HepG2 (cell line): ENCODE measurements around the gene IQGAP3. TPM values are rescaled to one million over a fixed set of nuclear protein-coding genes. Genes with fewer than 3 reads are reported as not detected.

ENCODE experiments used
- ATAC-seq: fragments of 200-7000 bp; cut with Tn5 transposase; 3 replicates; pipeline ENCODE4 v1.9.1; 2020; ENCODE audit warnings: mild to moderate bottlenecking, moderate library complexity
- BruUV-seq: library from RNA; stranded (reverse); fragments of 400-500 nt; replicated peaks from 2 replicates; lab custom pipeline; 2021; lab: Mats Ljungman, UMichigan
- CTCF ChIA-PET: fragments of 300-600 bp; formaldehyde crosslinking; extraction: SDS; loops from one replicate; lab custom pipeline; 2021; ENCODE audit warnings: low total read pairs, inconsistent platforms, low intra/inter-chr PET ratio; lab: Yijun Ruan, JAX
- POLR2A ChIA-PET: fragments of 350-600 bp; sonication (Branson Sonifier 250); formaldehyde crosslinking; loops from one replicate; lab custom pipeline; 2020; ENCODE audit warnings: antibody characterized with exemption, inconsistent platforms; lab: Yijun Ruan, JAX
- DNase-seq: peaks from one replicate; pipeline ENCODE4 v3.0.0-alpha.2; 2015; ENCODE audit warnings: low spot score
- FAIRE-seq: peaks from 3 replicates; lab custom pipeline; 2011; peaks lifted over from hg19 to GRCh38; lab: Jason Lieb, UNC
- H2AFZ ChIP-seq: one replicate; pipeline ENCODE4 v1.6.1; 2011; ENCODE audit warnings: low read length, inconsistent platforms
- H3K27ac ChIP-seq: fragments of 300-600 bp; 3 replicates; pipeline ENCODE4 v1.8.0; 2011; ENCODE audit warnings: mixed run types, mild to moderate bottlenecking, mixed read lengths, low read length, inconsistent platforms; ENCODE audit not compliant: insufficient read depth; ENCODE audit errors: extremely low read length
- H3K27me3 ChIP-seq, 2 experiments: fragments of 200-600 bp in 1 of 2; 2 replicates in 1 of 2; 3 replicates in 1 of 2; pipeline versions ENCODE4 v1.6.0 to v1.8.0; 2011; ENCODE audit warnings: low read length in 2 of 2, mild to moderate bottlenecking in 2 of 2, moderate library complexity in 2 of 2, inconsistent platforms in 1 of 2; ENCODE audit not compliant: insufficient read depth in 2 of 2, control insufficient read depth in 1 of 2
- H3K36me3 ChIP-seq, 2 experiments: fragments of 200-600 bp in 1 of 2; replicated peaks in 1 of 2; 2 replicates in 1 of 2; 3 replicates in 1 of 2; pipeline versions ENCODE4 v1.5.1 to v1.8.0; 2011; ENCODE audit warnings: low read length in 2 of 2, inconsistent platforms in 1 of 2; ENCODE audit not compliant: insufficient read depth in 2 of 2, control insufficient read depth in 1 of 2
- H3K4me1 ChIP-seq: 2 replicates; pipeline ENCODE4 v1.5.1; 2012; ENCODE audit warnings: low read length, inconsistent platforms; ENCODE audit not compliant: insufficient read depth
- H3K4me2 ChIP-seq: 2 replicates; pipeline ENCODE4 v1.6.0; 2011; ENCODE audit warnings: low read depth, low read length, inconsistent platforms
- H3K4me3 ChIP-seq, 3 experiments: fragments of 200-600 bp in 1 of 3; sonication (generic), shearing (Covaris generic) in 1 of 3; replicated peaks in 1 of 3; 2 replicates each; pipeline ENCODE4 v1.5.1; 2011 to 2016; ENCODE audit warnings: low read length in 3 of 3, inconsistent platforms in 2 of 3, low read depth in 2 of 3, mild to moderate bottlenecking in 2 of 3, control low read depth in 1 of 3, mixed read lengths in 1 of 3; ENCODE audit not compliant: insufficient read depth in 1 of 3
- H3K79me2 ChIP-seq: one replicate; pipeline ENCODE4 v1.6.1; 2011; ENCODE audit warnings: low read length, inconsistent platforms; ENCODE audit not compliant: insufficient read depth
- H3K9ac ChIP-seq: 2 replicates; pipeline ENCODE4 v1.6.0; 2011; ENCODE audit warnings: mild to moderate bottlenecking, low read depth, low read length, inconsistent platforms; ENCODE audit not compliant: insufficient read depth
- H3K9me3 ChIP-seq: 2 replicates; pipeline ENCODE4 v1.5.1; 2012; ENCODE audit warnings: mild to moderate bottlenecking, low read length
- H4K20me1 ChIP-seq: 2 replicates; pipeline ENCODE4 v1.6.0; 2011; ENCODE audit warnings: inconsistent platforms, mild to moderate bottlenecking, low read length, moderate library complexity; ENCODE audit not compliant: insufficient read depth
- AGO1 ChIP-seq: fragments of 200-400 bp; formaldehyde crosslinking; IDR thresholded peaks from 2 replicates; pipeline ENCODE4 v1.6.1; 2017; ENCODE audit warnings: mild to moderate bottlenecking, low read depth, low read length, moderate library complexity; ENCODE audit not compliant: poor library complexity, severe bottlenecking
- GATAD1 ChIP-seq: IDR thresholded peaks from 2 replicates; pipeline ENCODE4 v1.6.1; 2016; ENCODE audit warnings: missing genetic modification reagents, missing compliant biosample characterization
- JUN ChIP-seq: sonication (generic); formaldehyde crosslinking; IDR thresholded peaks from 2 replicates; pipeline ENCODE4 v1.4.0; 2020; ENCODE audit warnings: mild to moderate bottlenecking, missing genetic modification reagents
- MTA3 ChIP-seq: sonication (generic); formaldehyde crosslinking; IDR thresholded peaks from 2 replicates; pipeline ENCODE4 v1.4.0; 2020; ENCODE audit warnings: missing genetic modification reagents
- NFKBIZ ChIP-seq: IDR thresholded peaks from 2 replicates; pipeline ENCODE4 v1.6.1; 2018; ENCODE audit warnings: missing genetic modification reagents, missing compliant biosample characterization
- RFX1 ChIP-seq: fragments of 450-650 bp; IDR thresholded peaks from 2 replicates; pipeline ENCODE4 v1.6.1; 2017
- RFXANK ChIP-seq: IDR thresholded peaks from 2 replicates; pipeline ENCODE4 v1.6.1; 2016
- SYNCRIP ChIP-seq: fragments of 200-400 bp; formaldehyde crosslinking; IDR thresholded peaks from 2 replicates; pipeline ENCODE4 v1.6.1; 2018; ENCODE audit warnings: mild to moderate bottlenecking, low read depth, low read length; ENCODE audit not compliant: insufficient read depth
- ZBTB44 ChIP-seq: sonication (generic); formaldehyde crosslinking; IDR thresholded peaks from 2 replicates; pipeline ENCODE4 v1.4.0; 2020; ENCODE audit warnings: missing genetic modification reagents
- ZNF232 ChIP-seq: sonication (generic); formaldehyde crosslinking; IDR thresholded peaks from 2 replicates; pipeline ENCODE4 v1.4.0; 2020; ENCODE audit warnings: missing genetic modification reagents, borderline replicate concordance
- ZNF263 ChIP-seq: sonication (generic); formaldehyde crosslinking; IDR thresholded peaks from 2 replicates; pipeline ENCODE4 v1.4.0; 2020; ENCODE audit warnings: missing genetic modification reagents
- ZNF317 ChIP-seq: sonication (generic); formaldehyde crosslinking; IDR thresholded peaks from 2 replicates; pipeline ENCODE4 v1.5.0; 2020; ENCODE audit warnings: mild to moderate bottlenecking, missing genetic modification reagents
- ZNF354B ChIP-seq: sonication (generic); formaldehyde crosslinking; IDR thresholded peaks from 2 replicates; pipeline ENCODE4 v1.8.0; 2022; ENCODE audit warnings: mild to moderate bottlenecking, missing genetic modification reagents
- WGBS: methylation state at CpG from one replicate; pipeline ENCODE4 v1.1.6; 2017; ENCODE audit warnings: low lambda C conversion rate; 5-methylcytosine and 5-hydroxymethylcytosine counted together
- in situ Hi-C: cut with HindIII; loops from 2 replicates; pipeline ENCODE4 v1.10.0; 2017; ENCODE audit warnings: low pct_unique_long_range_greater_than_20kb; ENCODE audit not compliant: extremely low pct_ligation_motif_present
- intact Hi-C: fragments of 100-400 bp; cut with micrococcal nuclease; formaldehyde crosslinking; loops from one replicate; pipeline ENCODE4 v1.10.0; 2022; ENCODE audit not compliant: unreplicated experiment
- polyA plus RNA-seq, 8 experiments: library from polyadenylated mRNA; depleted of rRNA in 3 of 8; stranded (reverse) in 7 of 8; unstranded in 1 of 8; fragments of >200 nt; fragmentation: Illumina TruSeq in 4 of 8; extraction: Trizol in 4 of 8; gene quantifications; 2 replicates each; pipeline versions ENCODE4 v1.2.1 to v1.2.3, GENCODE V29; 2011 to 2016; ENCODE audit warnings: low read depth in 4 of 8, missing spikeins in 1 of 8, mixed read lengths in 1 of 8; ENCODE audit not compliant: insufficient read depth in 1 of 8
- total RNA-seq, 5 experiments: library from RNA; depleted of rRNA; stranded (reverse); fragments of >200 nt; fragmentation: Illumina TruSeq; extraction: Trizol; gene quantifications; 2 replicates each; pipeline ENCODE4 v1.2.3, GENCODE V29; 2016; ENCODE audit warnings: low read depth in 1 of 5
- TF ChIP-seq, protein P1 (sequence below): sonication (generic); formaldehyde crosslinking; IDR thresholded peaks from 2 replicates; pipeline ENCODE4 v1.4.0; 2020; ENCODE audit warnings: mild to moderate bottlenecking, missing genetic modification reagents
- TF ChIP-seq, protein P2 (sequence below): IDR thresholded peaks from 2 replicates; pipeline ENCODE4 v1.6.1; 2016; ENCODE audit warnings: low read depth, control low read depth

Gene IQGAP3
- total and polyA plus RNA-seq, 2 of the 13 experiments (the other 11 are each of a cell fraction or from before 2014, with no cell fraction given) = 13.5 to 14.1 TPM

DNA sequence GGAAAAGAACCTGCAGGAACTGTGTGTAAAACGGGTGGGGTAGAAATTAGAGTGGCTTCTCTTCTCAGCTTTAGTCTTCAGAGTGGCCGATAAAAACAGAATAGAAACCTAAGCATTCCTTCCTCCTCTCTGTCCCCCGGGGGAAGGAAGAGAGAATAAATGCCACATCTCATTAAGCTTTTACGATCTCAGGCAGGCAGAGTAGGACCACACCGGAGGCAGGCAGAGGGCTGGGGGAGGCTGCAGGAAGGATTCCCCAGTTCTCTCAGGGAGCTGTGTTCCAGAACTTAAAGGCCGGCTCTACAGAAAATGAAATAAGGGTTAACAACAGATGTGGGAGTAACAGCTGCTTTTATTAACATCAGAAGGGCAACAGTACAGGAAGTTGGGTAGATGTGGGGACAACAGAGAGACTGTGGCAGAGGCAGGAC is 47.3 kb downstream of the IQGAP3 start:
- TF ChIP-seq RFX1 = no peak
- no peak for TF ChIP-seq AGO1
- TF ChIP-seq ZNF263 = no peak
- TF ChIP-seq, protein P1, sequence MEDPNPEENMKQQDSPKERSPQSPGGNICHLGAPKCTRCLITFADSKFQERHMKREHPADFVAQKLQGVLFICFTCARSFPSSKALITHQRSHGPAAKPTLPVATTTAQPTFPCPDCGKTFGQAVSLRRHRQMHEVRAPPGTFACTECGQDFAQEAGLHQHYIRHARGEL (CRISPR knock-in tag) = no peak
- TF ChIP-seq GATAD1 (CRISPR knock-in tag) = no peak
- no peak for TF ChIP-seq ZBTB44 (CRISPR knock-in tag)
- no peak for TF ChIP-seq ZNF354B (CRISPR knock-in tag)
- no peak for TF ChIP-seq RFXANK
- no peak for TF ChIP-seq ZNF232 (CRISPR knock-in tag)
- no peak for TF ChIP-seq ZNF317
- TF ChIP-seq, protein P2, sequence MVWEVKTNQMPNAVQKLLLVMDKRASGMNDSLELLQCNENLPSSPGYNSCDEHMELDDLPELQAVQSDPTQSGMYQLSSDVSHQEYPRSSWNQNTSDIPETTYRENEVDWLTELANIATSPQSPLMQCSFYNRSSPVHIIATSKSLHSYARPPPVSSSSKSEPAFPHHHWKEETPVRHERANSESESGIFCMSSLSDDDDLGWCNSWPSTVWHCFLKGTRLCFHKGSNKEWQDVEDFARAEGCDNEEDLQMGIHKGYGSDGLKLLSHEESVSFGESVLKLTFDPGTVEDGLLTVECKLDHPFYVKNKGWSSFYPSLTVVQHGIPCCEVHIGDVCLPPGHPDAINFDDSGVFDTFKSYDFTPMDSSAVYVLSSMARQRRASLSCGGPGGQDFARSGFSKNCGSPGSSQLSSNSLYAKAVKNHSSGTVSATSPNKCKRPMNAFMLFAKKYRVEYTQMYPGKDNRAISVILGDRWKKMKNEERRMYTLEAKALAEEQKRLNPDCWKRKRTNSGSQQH (CRISPR knock-in tag) = no peak
- TF ChIP-seq MTA3 (CRISPR knock-in tag) = no peak
- TF ChIP-seq NFKBIZ (CRISPR knock-in tag) = no peak
- TF ChIP-seq SYNCRIP = no peak
- no peak for TF ChIP-seq JUN (CRISPR knock-in tag)
- Histone ChIP-seq H3K36me3 (peaks cover 1 to 15% of the 10 kb centered on the region in 2 experiments; a peak in 3 of 5 replicates), H3K4me1 (peaks cover 10% of the 10 kb centered on the region), H3K9ac (no peak overlapping the region), H3K27me3 (no peaks in the 10 kb centered on the region), H3K9me3 (no peaks in the 10 kb centered on the region), H4K20me1 (no peaks in the 10 kb centered on the region), H3K27ac (no peak overlapping the region), H3K79me2 (no peaks in the 10 kb centered on the region), H2AFZ (no peak overlapping the region), H3K4me3 (no peak overlapping the region), H3K4me2 (no peak overlapping the region)
- ChIA-PET POLR2A (interaction anchor here (0.7 kb wide), 1 partner anchor 225 kb away, joined by 3 read pairs; no protein-coding TSS in a partner anchor), CTCF (no interaction called here)
- in situ Hi-C loops = no loop called here
- DNase-seq = no peak
- FAIRE-seq = no peak
- intact Hi-C loops = no loop called here
- WGBS = 86% methylated on average over 6 of the region's 6 CpGs
- BruUV-seq = no TSS peak
- no peak for ATAC-seq
